ENCODE data around the gene STX19. TPM values are rescaled to one million over a fixed set of nuclear protein-coding genes. Genes with fewer than 3 reads are reported as not detected.

STX19 gene, protein sequence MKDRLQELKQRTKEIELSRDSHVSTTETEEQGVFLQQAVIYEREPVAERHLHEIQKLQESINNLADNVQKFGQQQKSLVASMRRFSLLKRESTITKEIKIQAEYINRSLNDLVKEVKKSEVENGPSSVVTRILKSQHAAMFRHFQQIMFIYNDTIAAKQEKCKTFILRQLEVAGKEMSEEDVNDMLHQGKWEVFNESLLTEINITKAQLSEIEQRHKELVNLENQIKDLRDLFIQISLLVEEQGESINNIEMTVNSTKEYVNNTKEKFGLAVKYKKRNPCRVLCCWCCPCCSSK
- polyA plus RNA-seq (2013, experiment 1 of 2), result not detected
- polyA plus RNA-seq (2013, experiment 2 of 2), result not detected

DNA sequence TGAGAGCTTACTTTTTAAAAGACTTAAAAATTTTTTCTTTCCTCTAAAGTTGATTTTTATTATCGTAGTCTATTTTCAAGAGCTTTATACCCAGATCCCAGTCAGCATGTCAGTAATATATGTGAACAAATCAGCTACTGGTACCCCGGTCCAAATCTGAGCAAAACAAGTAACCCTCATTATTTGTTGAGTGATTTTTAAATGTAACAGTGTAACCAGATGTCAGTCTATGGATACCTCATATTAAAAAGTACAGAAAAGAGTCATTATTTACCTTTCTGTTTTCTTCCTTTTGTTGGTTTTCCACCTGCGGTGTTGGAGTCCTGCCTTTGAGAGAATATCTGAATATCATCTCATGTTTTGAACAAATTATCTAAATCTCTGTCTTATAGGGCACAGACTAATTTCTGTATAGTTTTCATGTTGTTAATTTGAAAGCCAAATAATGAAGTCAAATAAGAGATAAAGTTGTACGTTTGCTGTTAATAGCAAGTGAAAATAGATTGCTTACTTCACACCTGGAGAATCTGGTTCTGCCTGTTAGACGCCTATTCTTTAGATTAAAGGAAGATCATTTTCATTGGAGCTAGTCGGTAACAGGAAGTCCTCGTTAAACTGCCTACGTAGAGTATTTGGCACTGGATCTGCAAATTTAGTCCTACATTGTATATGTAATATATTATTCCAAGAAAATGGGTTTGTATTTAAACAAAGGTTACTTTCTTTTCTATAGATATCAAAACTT, at the start of gene STX19:
TSS of gene STX19 (minus strand) at position 505 of the 745 bp plus-strand sequence. CDS start 13,328 bp downstream, outside the sequence.
- H3K23ac ChIP-seq (ENCODE audit: low read depth, low read length, poor library complexity), result no peak within 1 kb of the TSS
- no peak within 1 kb of the TSS for H2AFZ ChIP-seq (ENCODE audit: low read length)
- H2BK5ac ChIP-seq (ENCODE audit: low read length), result no peak within 1 kb of the TSS
- no peaks in the 10 kb centered on the region for H3K79me1 ChIP-seq (ENCODE audit: low read depth, low read length)
- no peak within 1 kb of the TSS for H2BK120ac ChIP-seq (ENCODE audit: low read depth, low read length)
- H3K18ac ChIP-seq (ENCODE audit: low read length), result no peak within 1 kb of the TSS
- no peak within 1 kb of the TSS for H2BK12ac ChIP-seq (ENCODE audit: low read length)
- no peak for DNase-seq (ENCODE audit: low spot score)
- no peak within 1 kb of the TSS for H3K9ac ChIP-seq (ENCODE audit: low read depth, low read length, poor library complexity)
- no peak within 1 kb of the TSS for H3K14ac ChIP-seq (ENCODE audit: low read length)
- no peak within 1 kb of the TSS for H3K4me3 ChIP-seq (ENCODE audit: low read length in 2 of 2)
- no peak within 1 kb of the TSS for H4K8ac ChIP-seq (ENCODE audit: low read depth, low read length)
- WGBS, 2 donors (ENCODE audit: extremely low coverage in 2 of 2, insufficient read length in 2 of 2, insufficient replicate concordance in 1 of 2), result no CpG with 5 or more reads among the region's 8 CpGs
- no peak within 1 kb of the TSS for H4K91ac ChIP-seq (ENCODE audit: low read depth, low read length, poor library complexity)
- no peak within 1 kb of the TSS for H3K27ac ChIP-seq (replicated peaks; ENCODE audit: low read length)
- no peak within 1 kb of the TSS for H3K4me2 ChIP-seq (ENCODE audit: insufficient read depth, low read length, poor library complexity, severe bottlenecking)
- H3K4me1 ChIP-seq (ENCODE audit: control insufficient read depth in 2 of 2, insufficient read depth in 1 of 2, low read depth in 1 of 2, low read length in 2 of 2), result no peaks in the 10 kb centered on the region
- H2AK5ac ChIP-seq (ENCODE audit: low read depth, low read length), result no peak within 1 kb of the TSS
- no peaks in the 10 kb centered on the region for H3K36me3 ChIP-seq (replicated peaks in 1 of 2; ENCODE audit: control insufficient read depth in 2 of 2, insufficient read depth in 2 of 2, low read length in 2 of 2)
- no peaks in the 10 kb centered on the region for H3K9me3 ChIP-seq (replicated peaks in 1 of 2; ENCODE audit: control insufficient read depth in 2 of 2, insufficient read depth in 1 of 2, low read depth in 1 of 2, low read length in 2 of 2)
- no peak within 1 kb of the TSS for H3K4ac ChIP-seq (ENCODE audit: low read length)
- no peaks in the 10 kb centered on the region for H3K27me3 ChIP-seq (ENCODE audit: control insufficient read depth in 3 of 3, insufficient read depth in 3 of 3, low read depth in 1 of 3, low read length in 3 of 3)
- no peak within 1 kb of the TSS for H2BK15ac ChIP-seq (ENCODE audit: low read length)

DNA sequence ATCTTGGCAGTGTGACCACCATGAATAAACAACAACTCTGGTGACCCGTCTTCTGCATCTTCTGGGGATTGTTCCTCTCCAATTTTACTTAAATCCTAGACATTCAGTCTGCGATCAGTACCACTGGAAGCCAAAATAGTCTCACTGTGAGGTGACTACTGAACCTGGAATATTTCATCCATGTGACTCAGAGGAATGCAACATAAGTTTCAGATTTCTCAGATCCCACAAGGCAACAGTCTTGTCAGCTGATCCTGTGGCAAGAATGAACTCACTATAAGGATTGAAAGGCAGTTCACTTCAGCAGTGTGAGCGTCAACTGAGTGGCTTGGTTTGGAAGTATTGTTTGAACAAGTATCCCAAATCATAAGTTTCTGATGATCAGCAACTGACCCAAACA, 47.7 kb upstream of the STX19 start:
- no peak overlapping the region for H3K27ac ChIP-seq (replicated peaks; ENCODE audit: low read length)
- no peak overlapping the region for H2AK5ac ChIP-seq (ENCODE audit: low read depth, low read length)
- H3K23ac ChIP-seq (ENCODE audit: low read depth, low read length, poor library complexity), result no peak overlapping the region
- H3K79me1 ChIP-seq (ENCODE audit: low read depth, low read length), result no peaks in the 10 kb centered on the region
- no peak overlapping the region for H4K91ac ChIP-seq (ENCODE audit: low read depth, low read length, poor library complexity)
- H3K18ac ChIP-seq (ENCODE audit: low read length), result no peak overlapping the region
- no peak overlapping the region for H4K8ac ChIP-seq (ENCODE audit: low read depth, low read length)
- no peak overlapping the region for H2BK120ac ChIP-seq (ENCODE audit: low read depth, low read length)
- H2BK15ac ChIP-seq (ENCODE audit: low read length), result no peak overlapping the region
- no peaks in the 10 kb centered on the region for H3K4me1 ChIP-seq (ENCODE audit: control insufficient read depth in 2 of 2, insufficient read depth in 1 of 2, low read depth in 1 of 2, low read length in 2 of 2)
- no peak overlapping the region for H3K4me2 ChIP-seq (ENCODE audit: insufficient read depth, low read length, poor library complexity, severe bottlenecking)
- peaks cover 4 to 19% of the 10 kb centered on the region in 2 donors for H3K36me3 ChIP-seq (replicated peaks in 1 of 2; ENCODE audit: control insufficient read depth in 2 of 2, insufficient read depth in 2 of 2, low read length in 2 of 2)
- no CpG with 5 or more reads among the region's 3 CpGs for WGBS, 2 donors (ENCODE audit: extremely low coverage in 2 of 2, insufficient read length in 2 of 2, insufficient replicate concordance in 1 of 2)
- H2BK12ac ChIP-seq (ENCODE audit: low read length), result no peak overlapping the region
- H2BK5ac ChIP-seq (ENCODE audit: low read length), result no peak overlapping the region
- no peak overlapping the region for H3K4ac ChIP-seq (ENCODE audit: low read length)
- H3K9ac ChIP-seq (ENCODE audit: low read depth, low read length, poor library complexity), result no peak overlapping the region
- no peak overlapping the region for H3K14ac ChIP-seq (ENCODE audit: low read length)
- no peak overlapping the region for H3K4me3 ChIP-seq (ENCODE audit: low read length in 2 of 2)
- no peaks in the 10 kb centered on the region for H3K27me3 ChIP-seq (ENCODE audit: control insufficient read depth in 3 of 3, insufficient read depth in 3 of 3, low read depth in 1 of 3, low read length in 3 of 3)
- DNase-seq (ENCODE audit: low spot score), result no peak
- H2AFZ ChIP-seq (ENCODE audit: low read length), result no peak overlapping the region
- H3K9me3 ChIP-seq (replicated peaks in 1 of 2; ENCODE audit: control insufficient read depth in 2 of 2, insufficient read depth in 1 of 2, low read depth in 1 of 2, low read length in 2 of 2), result peaks cover 0 to 4% of the 10 kb centered on the region in 2 donors

DNA sequence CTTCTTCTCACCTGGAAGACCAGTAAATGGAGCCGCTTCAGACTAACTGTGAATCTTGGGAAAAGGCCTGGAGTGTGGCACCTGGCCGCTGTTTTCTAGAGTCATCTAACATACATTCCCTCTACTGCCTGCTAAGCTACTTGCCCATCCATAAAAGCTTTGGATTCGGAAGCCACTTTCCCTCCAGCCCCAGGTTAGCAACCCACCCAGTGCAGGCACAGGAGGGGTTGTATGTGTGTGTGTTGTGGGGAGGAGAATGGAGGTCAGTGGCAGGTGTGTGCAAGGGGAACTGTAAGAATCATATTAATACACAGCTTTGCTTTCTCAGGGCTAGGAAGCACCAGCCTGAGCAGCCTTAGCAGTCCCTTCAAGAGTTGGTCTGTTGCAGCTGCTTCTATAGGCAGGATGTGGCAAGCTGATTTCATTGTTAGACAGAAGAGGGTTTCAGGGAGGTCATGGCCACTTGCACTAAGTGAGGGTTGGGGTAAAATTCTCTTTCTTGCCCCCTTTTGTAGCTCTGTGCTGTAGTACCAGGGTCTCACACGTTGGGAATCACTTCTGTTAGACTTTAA, 43.4 kb upstream of the STX19 start:
- H2BK15ac ChIP-seq (ENCODE audit: low read length), result no peak overlapping the region
- H2AK5ac ChIP-seq (ENCODE audit: low read depth, low read length), result no peak overlapping the region
- no peak overlapping the region for H3K18ac ChIP-seq (ENCODE audit: low read length)
- H2BK120ac ChIP-seq (ENCODE audit: low read depth, low read length), result no peak overlapping the region
- H3K36me3 ChIP-seq (replicated peaks in 1 of 2; ENCODE audit: control insufficient read depth in 2 of 2, insufficient read depth in 2 of 2, low read length in 2 of 2), result peaks cover 4 to 32% of the 10 kb centered on the region in 2 donors
- no peak overlapping the region for H3K4me2 ChIP-seq (ENCODE audit: insufficient read depth, low read length, poor library complexity, severe bottlenecking)
- no peak overlapping the region for H4K91ac ChIP-seq (ENCODE audit: low read depth, low read length, poor library complexity)
- H3K9ac ChIP-seq (ENCODE audit: low read depth, low read length, poor library complexity), result no peak overlapping the region
- H4K8ac ChIP-seq (ENCODE audit: low read depth, low read length), result no peak overlapping the region
- no peak overlapping the region for H3K23ac ChIP-seq (ENCODE audit: low read depth, low read length, poor library complexity)
- no peak overlapping the region for H3K4me3 ChIP-seq (ENCODE audit: low read length in 2 of 2)
- H2BK5ac ChIP-seq (ENCODE audit: low read length), result no peak overlapping the region
- no peak for DNase-seq (ENCODE audit: low spot score)
- H3K14ac ChIP-seq (ENCODE audit: low read length), result no peak overlapping the region
- no peak overlapping the region for H2BK12ac ChIP-seq (ENCODE audit: low read length)
- H3K4me1 ChIP-seq (ENCODE audit: control insufficient read depth in 2 of 2, insufficient read depth in 1 of 2, low read depth in 1 of 2, low read length in 2 of 2), result no peaks in the 10 kb centered on the region
- no peak overlapping the region for H2AFZ ChIP-seq (ENCODE audit: low read length)
- no peaks in the 10 kb centered on the region for H3K27me3 ChIP-seq (ENCODE audit: control insufficient read depth in 3 of 3, insufficient read depth in 3 of 3, low read depth in 1 of 3, low read length in 3 of 3)
- H3K9me3 ChIP-seq (replicated peaks in 1 of 2; ENCODE audit: control insufficient read depth in 2 of 2, insufficient read depth in 1 of 2, low read depth in 1 of 2, low read length in 2 of 2), result peaks cover 0 to 9% of the 10 kb centered on the region in 2 donors
- no peaks in the 10 kb centered on the region for H3K79me1 ChIP-seq (ENCODE audit: low read depth, low read length)
- no peak overlapping the region for H3K4ac ChIP-seq (ENCODE audit: low read length)
- H3K27ac ChIP-seq (replicated peaks; ENCODE audit: low read length), result no peak overlapping the region
- WGBS, 2 donors (ENCODE audit: extremely low coverage in 2 of 2, insufficient read length in 2 of 2, insufficient replicate concordance in 1 of 2), result no CpG with 5 or more reads among the region's 4 CpGs

DNA sequence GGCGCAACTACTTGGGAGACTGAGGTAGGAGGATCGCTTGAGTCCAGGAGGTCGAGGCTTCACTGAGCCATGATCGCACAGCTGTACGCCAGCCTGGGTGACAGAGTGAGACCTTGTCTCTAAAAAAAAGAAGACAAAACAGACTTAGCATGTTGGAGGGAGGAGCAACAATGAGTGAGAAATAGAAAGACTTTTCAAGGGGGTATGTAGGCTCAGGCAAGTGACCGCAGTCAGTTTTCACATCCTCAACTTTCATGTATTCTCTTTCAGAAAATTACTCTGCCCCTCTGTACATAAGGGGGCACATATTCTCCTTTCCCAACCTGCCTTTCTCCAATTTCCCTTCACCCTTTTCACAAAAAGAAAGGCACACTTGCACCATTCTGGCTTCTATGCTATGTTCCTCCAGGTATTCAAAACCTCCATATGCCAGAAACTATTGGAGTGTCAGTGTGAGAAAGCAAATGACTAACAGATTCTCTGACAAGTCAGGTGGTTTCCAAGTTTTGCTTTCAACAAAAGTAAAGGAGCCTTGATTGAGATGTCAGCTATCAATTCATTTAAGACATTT, 42.0 kb upstream of the STX19 start:
- H3K4me1 ChIP-seq (ENCODE audit: control insufficient read depth in 2 of 2, insufficient read depth in 1 of 2, low read depth in 1 of 2, low read length in 2 of 2), result no peaks in the 10 kb centered on the region
- no CpG with 5 or more reads among the region's 6 CpGs for WGBS, 2 donors (ENCODE audit: extremely low coverage in 2 of 2, insufficient read length in 2 of 2, insufficient replicate concordance in 1 of 2)
- H3K23ac ChIP-seq (ENCODE audit: low read depth, low read length, poor library complexity), result no peak overlapping the region
- H2BK5ac ChIP-seq (ENCODE audit: low read length), result no peak overlapping the region
- H3K9me3 ChIP-seq (replicated peaks in 1 of 2; ENCODE audit: control insufficient read depth in 2 of 2, insufficient read depth in 1 of 2, low read depth in 1 of 2, low read length in 2 of 2), result peaks cover 0 to 6% of the 10 kb centered on the region in 2 donors
- H4K91ac ChIP-seq (ENCODE audit: low read depth, low read length, poor library complexity), result no peak overlapping the region
- no peak overlapping the region for H3K4ac ChIP-seq (ENCODE audit: low read length)
- peaks cover 0 to 28% of the 10 kb centered on the region in 2 donors for H3K36me3 ChIP-seq (replicated peaks in 1 of 2; ENCODE audit: control insufficient read depth in 2 of 2, insufficient read depth in 2 of 2, low read length in 2 of 2)
- no peak overlapping the region for H3K4me2 ChIP-seq (ENCODE audit: insufficient read depth, low read length, poor library complexity, severe bottlenecking)
- no peaks in the 10 kb centered on the region for H3K79me1 ChIP-seq (ENCODE audit: low read depth, low read length)
- no peak overlapping the region for H2BK12ac ChIP-seq (ENCODE audit: low read length)
- DNase-seq (ENCODE audit: low spot score), result no peak
- H3K27ac ChIP-seq (replicated peaks; ENCODE audit: low read length), result no peak overlapping the region
- no peak overlapping the region for H3K9ac ChIP-seq (ENCODE audit: low read depth, low read length, poor library complexity)
- H2BK120ac ChIP-seq (ENCODE audit: low read depth, low read length), result no peak overlapping the region
- H3K18ac ChIP-seq (ENCODE audit: low read length), result no peak overlapping the region
- no peak overlapping the region for H3K4me3 ChIP-seq (ENCODE audit: low read length in 2 of 2)
- H2AK5ac ChIP-seq (ENCODE audit: low read depth, low read length), result no peak overlapping the region
- no peak overlapping the region for H2BK15ac ChIP-seq (ENCODE audit: low read length)
- H3K14ac ChIP-seq (ENCODE audit: low read length), result no peak overlapping the region
- H2AFZ ChIP-seq (ENCODE audit: low read length), result no peak overlapping the region
- H3K27me3 ChIP-seq (ENCODE audit: control insufficient read depth in 3 of 3, insufficient read depth in 3 of 3, low read depth in 1 of 3, low read length in 3 of 3), result no peaks in the 10 kb centered on the region
- H4K8ac ChIP-seq (ENCODE audit: low read depth, low read length), result no peak overlapping the region

Measured in neuronal stem cell (in vitro differentiated cells).